HepG2 (cell line): Measurements from ENCODE around the gene TRPM6. TPM values are rescaled to one million over a fixed set of nuclear protein-coding genes. Genes with fewer than 3 reads are reported as not detected.

ENCODE experiments used
- ATAC-seq: fragments of 200-7000 bp; cut with Tn5 transposase; 3 replicates; pipeline ENCODE4 v1.9.1; 2020; ENCODE audit warnings: mild to moderate bottlenecking, moderate library complexity
- BruUV-seq: library from RNA; stranded (reverse); fragments of 400-500 nt; replicated peaks from 2 replicates; lab custom pipeline; 2021; lab: Mats Ljungman, UMichigan
- CTCF ChIA-PET: fragments of 300-600 bp; formaldehyde crosslinking; extraction: SDS; loops from one replicate; lab custom pipeline; 2021; ENCODE audit warnings: low total read pairs, inconsistent platforms, low intra/inter-chr PET ratio; lab: Yijun Ruan, JAX
- POLR2A ChIA-PET: fragments of 350-600 bp; sonication (Branson Sonifier 250); formaldehyde crosslinking; loops from one replicate; lab custom pipeline; 2020; ENCODE audit warnings: antibody characterized with exemption, inconsistent platforms; lab: Yijun Ruan, JAX
- DNase-seq: peaks from one replicate; pipeline ENCODE4 v3.0.0-alpha.2; 2015; ENCODE audit warnings: low spot score
- FAIRE-seq: peaks from 3 replicates; lab custom pipeline; 2011; peaks lifted over from hg19 to GRCh38; lab: Jason Lieb, UNC
- H2AFZ ChIP-seq: one replicate; pipeline ENCODE4 v1.6.1; 2011; ENCODE audit warnings: low read length, inconsistent platforms
- H3K27ac ChIP-seq: fragments of 300-600 bp; 3 replicates; pipeline ENCODE4 v1.8.0; 2011; ENCODE audit warnings: mixed run types, mild to moderate bottlenecking, mixed read lengths, low read length, inconsistent platforms; ENCODE audit not compliant: insufficient read depth; ENCODE audit errors: extremely low read length
- H3K27me3 ChIP-seq, 2 experiments: fragments of 200-600 bp in 1 of 2; 2 replicates in 1 of 2; 3 replicates in 1 of 2; pipeline versions ENCODE4 v1.6.0 to v1.8.0; 2011; ENCODE audit warnings: low read length in 2 of 2, mild to moderate bottlenecking in 2 of 2, moderate library complexity in 2 of 2, inconsistent platforms in 1 of 2; ENCODE audit not compliant: insufficient read depth in 2 of 2, control insufficient read depth in 1 of 2
- H3K36me3 ChIP-seq, 2 experiments: fragments of 200-600 bp in 1 of 2; replicated peaks in 1 of 2; 2 replicates in 1 of 2; 3 replicates in 1 of 2; pipeline versions ENCODE4 v1.5.1 to v1.8.0; 2011; ENCODE audit warnings: low read length in 2 of 2, inconsistent platforms in 1 of 2; ENCODE audit not compliant: insufficient read depth in 2 of 2, control insufficient read depth in 1 of 2
- H3K4me1 ChIP-seq: 2 replicates; pipeline ENCODE4 v1.5.1; 2012; ENCODE audit warnings: low read length, inconsistent platforms; ENCODE audit not compliant: insufficient read depth
- H3K4me2 ChIP-seq: 2 replicates; pipeline ENCODE4 v1.6.0; 2011; ENCODE audit warnings: low read depth, low read length, inconsistent platforms
- H3K4me3 ChIP-seq, 3 experiments: fragments of 200-600 bp in 1 of 3; sonication (generic), shearing (Covaris generic) in 1 of 3; replicated peaks in 1 of 3; 2 replicates each; pipeline ENCODE4 v1.5.1; 2011 to 2016; ENCODE audit warnings: low read length in 3 of 3, inconsistent platforms in 2 of 3, low read depth in 2 of 3, mild to moderate bottlenecking in 2 of 3, control low read depth in 1 of 3, mixed read lengths in 1 of 3; ENCODE audit not compliant: insufficient read depth in 1 of 3
- H3K79me2 ChIP-seq: one replicate; pipeline ENCODE4 v1.6.1; 2011; ENCODE audit warnings: low read length, inconsistent platforms; ENCODE audit not compliant: insufficient read depth
- H3K9ac ChIP-seq: 2 replicates; pipeline ENCODE4 v1.6.0; 2011; ENCODE audit warnings: mild to moderate bottlenecking, low read depth, low read length, inconsistent platforms; ENCODE audit not compliant: insufficient read depth
- H3K9me3 ChIP-seq: 2 replicates; pipeline ENCODE4 v1.5.1; 2012; ENCODE audit warnings: mild to moderate bottlenecking, low read length
- H4K20me1 ChIP-seq: 2 replicates; pipeline ENCODE4 v1.6.0; 2011; ENCODE audit warnings: inconsistent platforms, mild to moderate bottlenecking, low read length, moderate library complexity; ENCODE audit not compliant: insufficient read depth
- CHCHD3 ChIP-seq: sonication (generic); formaldehyde crosslinking; IDR thresholded peaks from 2 replicates; pipeline ENCODE4 v1.8.0; 2022; ENCODE audit warnings: mild to moderate bottlenecking, missing genetic modification reagents, moderate library complexity
- HDAC1 ChIP-seq: sonication (generic); formaldehyde crosslinking; IDR thresholded peaks from 2 replicates; pipeline ENCODE4 v1.5.1; 2020; ENCODE audit warnings: mild to moderate bottlenecking, missing genetic modification reagents
- KMT2B ChIP-seq: IDR thresholded peaks from 2 replicates; pipeline ENCODE4 v1.6.1; 2016; ENCODE audit warnings: missing genetic modification reagents, missing compliant biosample characterization
- MEIS2 ChIP-seq: sonication (generic); formaldehyde crosslinking; IDR thresholded peaks from 2 replicates; pipeline ENCODE4 v1.9.0; 2021; ENCODE audit warnings: mild to moderate bottlenecking, missing genetic modification reagents
- SP5 ChIP-seq: IDR thresholded peaks from 2 replicates; pipeline ENCODE4 v1.6.1; 2016; ENCODE audit warnings: low read depth, borderline replicate concordance
- TEAD2 ChIP-seq: sonication (generic); formaldehyde crosslinking; IDR thresholded peaks from 2 replicates; pipeline ENCODE4 v1.9.0; 2021; ENCODE audit warnings: missing genetic modification reagents
- ZNF337 ChIP-seq: sonication (generic); formaldehyde crosslinking; IDR thresholded peaks from 2 replicates; pipeline ENCODE4 v1.5.1; 2020; ENCODE audit warnings: missing genetic modification reagents, low read depth, mild to moderate bottlenecking, borderline replicate concordance
- ZNF670 ChIP-seq: sonication (generic); formaldehyde crosslinking; IDR thresholded peaks from 2 replicates; pipeline ENCODE4 v1.8.0; 2022; ENCODE audit warnings: mild to moderate bottlenecking, missing genetic modification reagents, borderline replicate concordance
- WGBS: methylation state at CpG from one replicate; pipeline ENCODE4 v1.1.6; 2017; ENCODE audit warnings: low lambda C conversion rate; 5-methylcytosine and 5-hydroxymethylcytosine counted together
- in situ Hi-C: cut with HindIII; loops from 2 replicates; pipeline ENCODE4 v1.10.0; 2017; ENCODE audit warnings: low pct_unique_long_range_greater_than_20kb; ENCODE audit not compliant: extremely low pct_ligation_motif_present
- intact Hi-C: fragments of 100-400 bp; cut with micrococcal nuclease; formaldehyde crosslinking; loops from one replicate; pipeline ENCODE4 v1.10.0; 2022; ENCODE audit not compliant: unreplicated experiment
- polyA plus RNA-seq, 8 experiments: library from polyadenylated mRNA; depleted of rRNA in 3 of 8; stranded (reverse) in 7 of 8; unstranded in 1 of 8; fragments of >200 nt; fragmentation: Illumina TruSeq in 4 of 8; extraction: Trizol in 4 of 8; gene quantifications; 2 replicates each; pipeline versions ENCODE4 v1.2.1 to v1.2.3, GENCODE V29; 2011 to 2016; ENCODE audit warnings: low read depth in 4 of 8, missing spikeins in 1 of 8, mixed read lengths in 1 of 8; ENCODE audit not compliant: insufficient read depth in 1 of 8
- total RNA-seq, 5 experiments: library from RNA; depleted of rRNA; stranded (reverse); fragments of >200 nt; fragmentation: Illumina TruSeq; extraction: Trizol; gene quantifications; 2 replicates each; pipeline ENCODE4 v1.2.3, GENCODE V29; 2016; ENCODE audit warnings: low read depth in 1 of 5
- TF ChIP-seq, protein P1 (sequence below): IDR thresholded peaks from 2 replicates; pipeline ENCODE4 v1.6.1; 2016; ENCODE audit warnings: missing compliant biosample characterization, missing genetic modification reagents, borderline replicate concordance
- TF ChIP-seq, protein P2 (sequence below): sonication (generic); formaldehyde crosslinking; IDR thresholded peaks from 2 replicates; pipeline ENCODE4 v1.8.1; 2023; ENCODE audit warnings: mild to moderate bottlenecking, missing genetic modification reagents
- TF ChIP-seq, protein P3 (sequence below): sonication (generic); formaldehyde crosslinking; IDR thresholded peaks from 2 replicates; pipeline ENCODE4 v1.4.0; 2020; ENCODE audit warnings: missing genetic modification reagents
- TF ChIP-seq, protein P4 (sequence below): sonication (generic); formaldehyde crosslinking; IDR thresholded peaks from 2 replicates; pipeline ENCODE4 v1.5.0; 2020; ENCODE audit warnings: missing genetic modification reagents, mild to moderate bottlenecking, borderline replicate concordance

Gene TRPM6
- total and polyA plus RNA-seq, 2 of the 13 experiments (the other 11 are each of a cell fraction or from before 2014, with no cell fraction given) = 0.01 to 0.09 TPM

DNA sequence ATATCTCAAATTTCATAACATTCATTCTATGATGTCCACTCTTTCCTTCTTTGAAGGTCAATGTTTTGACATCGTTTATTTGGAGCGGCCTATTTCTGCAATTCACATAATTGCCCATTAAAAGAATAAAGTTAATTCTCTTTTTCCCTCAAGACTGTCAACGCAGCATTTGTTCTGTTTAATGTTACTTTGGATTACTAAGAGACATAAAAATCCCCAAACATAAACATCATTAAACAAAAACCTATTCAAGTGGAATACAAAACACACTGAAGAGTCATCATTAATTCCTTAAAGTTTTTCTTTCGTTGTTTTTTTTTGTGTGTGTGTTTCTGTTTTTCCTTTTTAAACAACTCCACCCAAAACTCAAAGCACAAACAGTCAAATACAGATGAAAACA lies 151.1 kb downstream of the TRPM6 start:
- CTCF ChIA-PET = no interaction called here
- no peak for ATAC-seq
- TF ChIP-seq KMT2B (CRISPR knock-in tag) (no peak), HDAC1 (CRISPR knock-in tag) (no peak), CHCHD3 (CRISPR knock-in tag) (no peak), ZNF337 (no peak), SP5 (CRISPR knock-in tag) (no peak), MEIS2 (no peak), ZNF670 (CRISPR knock-in tag) (no peak), TEAD2 (CRISPR knock-in tag) (no peak)
- TF ChIP-seq, protein P1, sequence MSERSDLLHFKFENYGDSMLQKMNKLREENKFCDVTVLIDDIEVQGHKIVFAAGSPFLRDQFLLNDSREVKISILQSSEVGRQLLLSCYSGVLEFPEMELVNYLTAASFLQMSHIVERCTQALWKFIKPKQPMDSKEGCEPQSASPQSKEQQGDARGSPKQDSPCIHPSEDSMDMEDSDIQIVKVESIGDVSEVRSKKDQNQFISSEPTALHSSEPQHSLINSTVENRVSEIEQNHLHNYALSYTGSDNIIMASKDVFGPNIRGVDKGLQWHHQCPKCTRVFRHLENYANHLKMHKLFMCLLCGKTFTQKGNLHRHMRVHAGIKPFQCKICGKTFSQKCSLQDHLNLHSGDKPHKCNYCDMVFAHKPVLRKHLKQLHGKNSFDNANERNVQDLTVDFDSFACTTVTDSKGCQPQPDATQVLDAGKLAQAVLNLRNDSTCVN = no peak
- TF ChIP-seq, protein P2, sequence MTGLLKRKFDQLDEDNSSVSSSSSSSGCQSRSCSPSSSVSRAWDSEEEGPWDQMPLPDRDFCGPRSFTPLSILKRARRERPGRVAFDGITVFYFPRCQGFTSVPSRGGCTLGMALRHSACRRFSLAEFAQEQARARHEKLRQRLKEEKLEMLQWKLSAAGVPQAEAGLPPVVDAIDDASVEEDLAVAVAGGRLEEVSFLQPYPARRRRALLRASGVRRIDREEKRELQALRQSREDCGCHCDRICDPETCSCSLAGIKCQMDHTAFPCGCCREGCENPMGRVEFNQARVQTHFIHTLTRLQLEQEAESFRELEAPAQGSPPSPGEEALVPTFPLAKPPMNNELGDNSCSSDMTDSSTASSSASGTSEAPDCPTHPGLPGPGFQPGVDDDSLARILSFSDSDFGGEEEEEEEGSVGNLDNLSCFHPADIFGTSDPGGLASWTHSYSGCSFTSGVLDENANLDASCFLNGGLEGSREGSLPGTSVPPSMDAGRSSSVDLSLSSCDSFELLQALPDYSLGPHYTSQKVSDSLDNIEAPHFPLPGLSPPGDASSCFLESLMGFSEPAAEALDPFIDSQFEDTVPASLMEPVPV = no peak
- TF ChIP-seq, protein P3, sequence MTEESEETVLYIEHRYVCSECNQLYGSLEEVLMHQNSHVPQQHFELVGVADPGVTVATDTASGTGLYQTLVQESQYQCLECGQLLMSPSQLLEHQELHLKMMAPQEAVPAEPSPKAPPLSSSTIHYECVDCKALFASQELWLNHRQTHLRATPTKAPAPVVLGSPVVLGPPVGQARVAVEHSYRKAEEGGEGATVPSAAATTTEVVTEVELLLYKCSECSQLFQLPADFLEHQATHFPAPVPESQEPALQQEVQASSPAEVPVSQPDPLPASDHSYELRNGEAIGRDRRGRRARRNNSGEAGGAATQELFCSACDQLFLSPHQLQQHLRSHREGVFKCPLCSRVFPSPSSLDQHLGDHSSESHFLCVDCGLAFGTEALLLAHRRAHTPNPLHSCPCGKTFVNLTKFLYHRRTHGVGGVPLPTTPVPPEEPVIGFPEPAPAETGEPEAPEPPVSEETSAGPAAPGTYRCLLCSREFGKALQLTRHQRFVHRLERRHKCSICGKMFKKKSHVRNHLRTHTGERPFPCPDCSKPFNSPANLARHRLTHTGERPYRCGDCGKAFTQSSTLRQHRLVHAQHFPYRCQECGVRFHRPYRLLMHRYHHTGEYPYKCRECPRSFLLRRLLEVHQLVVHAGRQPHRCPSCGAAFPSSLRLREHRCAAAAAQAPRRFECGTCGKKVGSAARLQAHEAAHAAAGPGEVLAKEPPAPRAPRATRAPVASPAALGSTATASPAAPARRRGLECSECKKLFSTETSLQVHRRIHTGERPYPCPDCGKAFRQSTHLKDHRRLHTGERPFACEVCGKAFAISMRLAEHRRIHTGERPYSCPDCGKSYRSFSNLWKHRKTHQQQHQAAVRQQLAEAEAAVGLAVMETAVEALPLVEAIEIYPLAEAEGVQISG (CRISPR knock-in tag) = no peak
- TF ChIP-seq, protein P4, sequence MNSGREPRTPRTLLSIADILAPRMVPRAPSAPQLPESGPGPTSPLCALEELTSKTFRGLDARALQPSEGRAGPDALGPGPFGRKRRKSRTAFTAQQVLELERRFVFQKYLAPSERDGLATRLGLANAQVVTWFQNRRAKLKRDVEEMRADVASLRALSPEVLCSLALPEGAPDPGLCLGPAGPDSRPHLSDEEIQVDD = no peak
- TF ChIP-seq, all 625 proteins: peak for 0
- H2AFZ ChIP-seq = no peak overlapping the region
- BruUV-seq = no TSS peak
- H4K20me1 ChIP-seq = no peaks in the 10 kb centered on the region
- no peak overlapping the region for H3K9ac ChIP-seq
- no peak overlapping the region for H3K4me3 ChIP-seq
- POLR2A ChIA-PET = no interaction called here
- FAIRE-seq (no peak), DNase-seq (no peak)
- H3K36me3 ChIP-seq = no peaks in the 10 kb centered on the region
- H3K27me3 ChIP-seq = no peaks in the 10 kb centered on the region
- H3K79me2 ChIP-seq = no peaks in the 10 kb centered on the region
- no peak overlapping the region for H3K4me2 ChIP-seq
- 47% methylated on average over 4 of the region's 4 CpGs for WGBS
- no peaks in the 10 kb centered on the region for H3K4me1 ChIP-seq
- in situ Hi-C loops (no loop called here), intact Hi-C loops (no loop called here)
- H3K27ac ChIP-seq = no peak overlapping the region
- no peaks in the 10 kb centered on the region for H3K9me3 ChIP-seq
